A673 (cell line): ENCODE results near the gene SLC44A2. TPM values are rescaled to one million over a fixed set of nuclear protein-coding genes. Genes with fewer than 3 reads are reported as not detected.

Source experiments
- BruUV-seq: library from RNA; stranded (reverse); fragments of 400-500 nt; replicated peaks from 2 replicates; lab custom pipeline; 2021; lab: Mats Ljungman, UMichigan
- CTCF ChIA-PET: fragments of 300-600 bp; sonication (Branson Sonifier 250); formaldehyde crosslinking; loops from one replicate; lab custom pipeline; 2022; ENCODE audit warnings: antibody characterized with exemption; lab: Charles Lee
- POLR2A ChIA-PET: fragments of 300-600 bp; sonication (Branson Sonifier 250); formaldehyde crosslinking; loops from one replicate; lab custom pipeline; 2022; ENCODE audit warnings: antibody characterized with exemption; ENCODE audit not compliant: low non-redundant PET; lab: Charles Lee
- DNase-seq: peaks from one replicate; pipeline ENCODE4 v3.0.0-alpha.2; 2015; ENCODE audit warnings: low spot score
- H3K27ac ChIP-seq: fragments of 200-600 bp; sonication (generic); 2 replicates; pipeline ENCODE4 v1.5.1; 2016; ENCODE audit warnings: mixed run types, low read depth, mild to moderate bottlenecking, mixed read lengths, antibody characterized with exemption, low read length; ENCODE audit not compliant: poor library complexity, severe bottlenecking
- H3K27me3 ChIP-seq: fragments of 200-600 bp; sonication (generic); replicated peaks from 2 replicates; pipeline ENCODE4 v1.6.1; 2017; ENCODE audit warnings: mixed run types, low read depth, mild to moderate bottlenecking, mixed read lengths, antibody characterized with exemption, low read length; ENCODE audit not compliant: insufficient read depth, poor library complexity
- H3K36me3 ChIP-seq: fragments of 200-600 bp; sonication (generic); 2 replicates; pipeline ENCODE4 v1.6.1; 2016; ENCODE audit warnings: mixed run types, mild to moderate bottlenecking, mixed read lengths, antibody characterized with exemption, low read length; ENCODE audit not compliant: insufficient read depth, poor library complexity, severe bottlenecking
- H3K4me1 ChIP-seq: fragments of 200-600 bp; sonication (generic); 2 replicates; pipeline ENCODE4 v1.6.1; 2017; ENCODE audit warnings: mixed run types, mild to moderate bottlenecking, mixed read lengths, antibody characterized with exemption, low read length; ENCODE audit not compliant: insufficient read depth, poor library complexity, severe bottlenecking
- H3K4me3 ChIP-seq: fragments of 200-600 bp; sonication (generic); 2 replicates; pipeline ENCODE4 v1.5.1; 2016; ENCODE audit warnings: low read depth, mixed run types, mild to moderate bottlenecking, mixed read lengths, low read length; ENCODE audit not compliant: poor library complexity, severe bottlenecking
- H3K9me3 ChIP-seq: fragments of 200-600 bp; sonication (generic); 2 replicates; pipeline ENCODE4 v1.6.1; 2016; ENCODE audit warnings: mixed run types, low read depth, mild to moderate bottlenecking, mixed read lengths, antibody characterized with exemption, low read length; ENCODE audit not compliant: poor library complexity, severe bottlenecking
- EZH2 ChIP-seq: fragments of 200-600 bp; sonication (generic); IDR thresholded peaks from 2 replicates; pipeline ENCODE4 v1.6.1; 2017; ENCODE audit warnings: borderline replicate concordance, low read depth, mild to moderate bottlenecking, mixed read lengths, antibody characterized with exemption, low read length; ENCODE audit not compliant: poor library complexity, severe bottlenecking
- intact Hi-C: fragments of 100-400 bp; cut with micrococcal nuclease; formaldehyde crosslinking; loops from one replicate; pipeline ENCODE4 v1.10.0; 2022; ENCODE audit not compliant: unreplicated experiment
- total RNA-seq: library from RNA; stranded (reverse); gene quantifications from 2 replicates; pipeline ENCODE4 v1.2.3, GENCODE V29; 2021
- TF ChIP-seq, protein P1 (sequence below): fragments of 300-800, 200-600 bp; sonication (generic); conservative IDR thresholded peaks from 2 replicates; pipeline ENCODE4 v1.5.1; 2017; ENCODE audit warnings: low read depth, mild to moderate bottlenecking, antibody characterized with exemption, low read length, moderate library complexity, mixed read lengths

Gene SLC44A2
- total RNA-seq, 1 experiment from 2014 or later = 35.4 TPM

DNA sequence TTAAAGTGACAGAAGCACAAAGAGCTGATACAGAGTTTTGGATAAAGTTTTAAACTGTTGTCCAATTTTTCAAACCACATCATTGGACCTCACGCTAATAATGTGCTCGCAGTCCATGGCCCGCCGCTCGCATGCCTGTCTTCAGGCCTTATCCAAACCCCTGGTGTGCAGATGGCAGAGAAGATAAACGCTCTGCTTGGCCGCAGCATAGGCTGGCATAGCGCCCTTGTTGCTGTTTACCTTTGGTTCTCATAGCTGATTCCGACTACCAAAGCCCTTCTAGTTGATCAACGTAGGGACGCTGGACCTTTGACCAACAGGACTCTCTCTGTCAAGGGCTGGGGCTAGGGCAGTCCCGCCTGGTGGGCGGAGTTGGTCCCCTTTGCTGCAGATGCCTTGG, 52.4 kb downstream of the SLC44A2 start:
- Histone ChIP-seq H3K4me3 (no peak overlapping the region), H3K9me3 (no peaks in the 10 kb centered on the region), H3K27ac (no peak overlapping the region), H3K27me3 (no peaks in the 10 kb centered on the region), H3K36me3 (peaks cover 88% of the 10 kb centered on the region), H3K4me1 (no peaks in the 10 kb centered on the region)
- TF ChIP-seq, protein P1, sequence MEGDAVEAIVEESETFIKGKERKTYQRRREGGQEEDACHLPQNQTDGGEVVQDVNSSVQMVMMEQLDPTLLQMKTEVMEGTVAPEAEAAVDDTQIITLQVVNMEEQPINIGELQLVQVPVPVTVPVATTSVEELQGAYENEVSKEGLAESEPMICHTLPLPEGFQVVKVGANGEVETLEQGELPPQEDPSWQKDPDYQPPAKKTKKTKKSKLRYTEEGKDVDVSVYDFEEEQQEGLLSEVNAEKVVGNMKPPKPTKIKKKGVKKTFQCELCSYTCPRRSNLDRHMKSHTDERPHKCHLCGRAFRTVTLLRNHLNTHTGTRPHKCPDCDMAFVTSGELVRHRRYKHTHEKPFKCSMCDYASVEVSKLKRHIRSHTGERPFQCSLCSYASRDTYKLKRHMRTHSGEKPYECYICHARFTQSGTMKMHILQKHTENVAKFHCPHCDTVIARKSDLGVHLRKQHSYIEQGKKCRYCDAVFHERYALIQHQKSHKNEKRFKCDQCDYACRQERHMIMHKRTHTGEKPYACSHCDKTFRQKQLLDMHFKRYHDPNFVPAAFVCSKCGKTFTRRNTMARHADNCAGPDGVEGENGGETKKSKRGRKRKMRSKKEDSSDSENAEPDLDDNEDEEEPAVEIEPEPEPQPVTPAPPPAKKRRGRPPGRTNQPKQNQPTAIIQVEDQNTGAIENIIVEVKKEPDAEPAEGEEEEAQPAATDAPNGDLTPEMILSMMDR = no peak
- TF ChIP-seq EZH2 = no peak
- no TSS peak for BruUV-seq
- intact Hi-C loops = no loop called here
- ChIA-PET CTCF (no interaction called here), POLR2A (no interaction called here)
- no peak for DNase-seq

DNA sequence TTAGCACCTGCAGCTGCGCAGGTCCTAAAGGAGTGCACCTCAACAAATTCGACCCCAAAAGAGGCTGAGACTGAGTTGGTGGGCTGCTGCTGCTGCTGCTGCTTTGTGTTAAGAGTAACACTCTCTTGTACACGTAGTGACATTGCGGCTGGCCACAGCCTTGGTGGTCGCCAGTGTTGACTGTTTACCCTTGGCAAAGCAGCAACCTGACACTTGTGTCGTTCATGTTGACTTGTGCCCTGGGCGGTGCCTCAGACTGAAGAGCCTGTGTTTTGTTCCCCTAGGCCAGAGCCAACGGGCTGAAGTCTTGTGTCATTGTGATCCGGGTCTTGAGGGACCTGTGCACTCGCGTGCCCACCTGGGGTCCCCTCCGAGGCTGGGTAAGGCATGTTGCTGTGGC, 53.5 kb downstream of the SLC44A2 start:
- Histone ChIP-seq H3K4me1 (no peaks in the 10 kb centered on the region), H3K27ac (no peak overlapping the region), H3K27me3 (no peaks in the 10 kb centered on the region), H3K36me3 (peaks cover 88% of the 10 kb centered on the region), H3K4me3 (no peak overlapping the region), H3K9me3 (no peaks in the 10 kb centered on the region)
- CTCF ChIA-PET = no interaction called here
- no TSS peak for BruUV-seq
- TF ChIP-seq, protein P1 = no peak
- TF ChIP-seq EZH2 = no peak
- POLR2A ChIA-PET = no interaction called here
- intact Hi-C loops = no loop called here
- no peak for DNase-seq

DNA sequence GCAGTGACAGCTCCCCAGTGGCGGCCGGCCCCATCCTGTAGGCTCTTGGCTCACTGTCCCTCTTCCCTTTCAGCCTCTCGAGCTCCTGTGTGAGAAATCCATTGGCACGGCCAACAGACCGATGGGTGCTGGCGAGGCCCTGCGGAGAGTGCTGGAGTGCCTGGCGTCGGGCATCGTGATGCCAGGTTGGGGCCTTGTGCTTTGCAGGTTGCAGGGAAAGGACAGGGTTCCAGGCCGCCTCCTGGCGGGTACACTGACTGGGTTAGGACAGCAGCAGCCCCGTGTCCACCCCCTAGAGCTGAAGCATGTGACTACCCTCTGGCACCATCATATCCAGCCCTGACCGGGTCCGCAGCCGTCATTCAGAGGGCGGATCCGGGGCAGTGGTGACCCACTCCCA, 54.4 kb downstream of the SLC44A2 start:
- Histone ChIP-seq H3K27ac (no peak overlapping the region), H3K4me3 (no peak overlapping the region), H3K9me3 (no peaks in the 10 kb centered on the region), H3K36me3 (peaks cover 94% of the 10 kb centered on the region), H3K4me1 (no peaks in the 10 kb centered on the region), H3K27me3 (no peaks in the 10 kb centered on the region)
- no peak for TF ChIP-seq EZH2
- TF ChIP-seq, protein P1 = no peak
- no peak for DNase-seq
- no TSS peak for BruUV-seq
- ChIA-PET CTCF (interaction anchor here (0.6 kb wide), 1 partner anchor 18 kb away, joined by 3 read pairs; no protein-coding TSS in a partner anchor), POLR2A (no interaction called here)
- intact Hi-C loops = no loop called here
